Gastrocnemius medialis (tissue), 4 donors: ENCODE data around the gene DNAJB6.

Experiments
- CTCF ChIP-seq, 5 experiments: fragments of 450-650 bp in 3 of 5; fragments of 200-600 bp in 2 of 5; sonication (generic) in 2 of 5; IDR thresholded peaks in 4 of 5; conservative IDR thresholded peaks in 1 of 5; 1 replicate in 4 of 5; 2 replicates in 1 of 5; pipeline ENCODE4 v1.5.1; 2016 to 2019; ENCODE audit warnings: antibody characterized with exemption in 5 of 5, mild to moderate bottlenecking in 3 of 5, moderate library complexity in 3 of 5
- POLR2A ChIP-seq, 2 donors: fragments of 450-650 bp; IDR thresholded peaks; one replicate each; pipeline ENCODE4 v1.6.1; 2017; ENCODE audit warnings: antibody characterized with exemption in 2 of 2, mild to moderate bottlenecking in 2 of 2, moderate library complexity in 2 of 2

- TF ChIP-seq POLR2A (IDR thresholded peaks at IDR 0.05) (no peak), CTCF (IDR thresholded peaks at IDR 0.05 in 4 of 5, conservative IDR thresholded peaks at IDR 0.05 in 1 of 5) (no peak)
Measured at GRCh38 chr7:157378390-157378789, 41.6 kb downstream of the DNAJB6 start.
